OCI-LY7 (cell line): ENCODE data around the gene TMEM243.

Experiments
- CTCF ChIP-seq: fragments of 200-600 bp; sonication (generic); conservative IDR thresholded peaks from 2 replicates; pipeline ENCODE4 v1.5.1; 2014; ENCODE audit warnings: mild to moderate bottlenecking, antibody characterized with exemption, low read length, moderate library complexity, mixed read lengths
- EZH2phosphoT487 ChIP-seq: fragments of 200-600 bp; sonication (generic); IDR thresholded peaks from 2 replicates; pipeline ENCODE4 v1.6.1; 2018; ENCODE audit warnings: low read depth, borderline replicate concordance, mild to moderate bottlenecking, mixed run types, antibody characterized with exemption, low read length, moderate library complexity, mixed read lengths

GRCh38 chr7:87225696-87226095 is 6.2 kb upstream of the TMEM243 start:
- TF ChIP-seq CTCF = 0 out of 2 replicates have a peak, but pooled peaks have one; percentile 28
- no peak for TF ChIP-seq EZH2phosphoT487
